ENCODE data around the gene PROK1.

PROK1 gene

GRCh38 chr1:110420023-110420662 is 30.8 kb upstream of the PROK1 start:
- Histone ChIP-seq H3K27me3 (ENCODE audit: insufficient read depth, low read length, poor library complexity) (peaks cover 5% of the 10 kb centered on the region), H4K20me1 (ENCODE audit: insufficient read depth, low read length) (no peaks in the 10 kb centered on the region), H3K4me1 (ENCODE audit: insufficient read depth, low read length) (no peaks in the 10 kb centered on the region), H3K36me3 (ENCODE audit: insufficient read depth, low read length) (no peaks in the 10 kb centered on the region), H3K4me3 (ENCODE audit: low read depth in 1 of 2, low read length in 2 of 2) (no peak overlapping the region), H3K9me3 (ENCODE audit: insufficient read depth, low read length, severe bottlenecking) (no peaks in the 10 kb centered on the region), H2AFZ (ENCODE audit: low read depth, low read length) (no peak overlapping the region), H3K4me2 (ENCODE audit: insufficient read depth, low read length) (no peak overlapping the region), H3K9ac (ENCODE audit: low read depth, low read length) (no peak overlapping the region), H3K79me2 (ENCODE audit: insufficient read depth, low read length) (no peaks in the 10 kb centered on the region), H3K27ac (ENCODE audit: low read length) (no peak overlapping the region)
- TF ChIP-seq EZH2 (IDR thresholded peaks at IDR 0.05; ENCODE audit: borderline replicate concordance, low read depth, low read length, severe bottlenecking): no peak
- TF ChIP-seq, protein P1, sequence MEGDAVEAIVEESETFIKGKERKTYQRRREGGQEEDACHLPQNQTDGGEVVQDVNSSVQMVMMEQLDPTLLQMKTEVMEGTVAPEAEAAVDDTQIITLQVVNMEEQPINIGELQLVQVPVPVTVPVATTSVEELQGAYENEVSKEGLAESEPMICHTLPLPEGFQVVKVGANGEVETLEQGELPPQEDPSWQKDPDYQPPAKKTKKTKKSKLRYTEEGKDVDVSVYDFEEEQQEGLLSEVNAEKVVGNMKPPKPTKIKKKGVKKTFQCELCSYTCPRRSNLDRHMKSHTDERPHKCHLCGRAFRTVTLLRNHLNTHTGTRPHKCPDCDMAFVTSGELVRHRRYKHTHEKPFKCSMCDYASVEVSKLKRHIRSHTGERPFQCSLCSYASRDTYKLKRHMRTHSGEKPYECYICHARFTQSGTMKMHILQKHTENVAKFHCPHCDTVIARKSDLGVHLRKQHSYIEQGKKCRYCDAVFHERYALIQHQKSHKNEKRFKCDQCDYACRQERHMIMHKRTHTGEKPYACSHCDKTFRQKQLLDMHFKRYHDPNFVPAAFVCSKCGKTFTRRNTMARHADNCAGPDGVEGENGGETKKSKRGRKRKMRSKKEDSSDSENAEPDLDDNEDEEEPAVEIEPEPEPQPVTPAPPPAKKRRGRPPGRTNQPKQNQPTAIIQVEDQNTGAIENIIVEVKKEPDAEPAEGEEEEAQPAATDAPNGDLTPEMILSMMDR (IDR thresholded peaks at IDR 0.05; ENCODE audit: borderline replicate concordance, extremely low read depth, low read length, poor library complexity, severe bottlenecking): no peak
- DNase-seq: no peak
- ATAC-seq (ENCODE audit: insufficient read depth, low read depth): no peak

- DNase-seq: no peak
- H3K36me3 ChIP-seq (ENCODE audit: insufficient read depth, low read length): no peaks in the 10 kb centered on the region
Observed at GRCh38 chr1:110420874-110421793, 29.8 kb upstream of the PROK1 start.

GRCh38 chr1:110424699-110425611 is 26.0 kb upstream of the PROK1 start:
- no peak overlapping the region for H3K4me3 ChIP-seq (ENCODE audit: low read depth in 1 of 2, low read length in 2 of 2)
- peaks cover 28% of the 10 kb centered on the region for H3K27me3 ChIP-seq (ENCODE audit: insufficient read depth, low read length, poor library complexity)
- no peak overlapping the region for H2AFZ ChIP-seq (ENCODE audit: low read depth, low read length)
- TF ChIP-seq EZH2 (IDR thresholded peaks at IDR 0.05; ENCODE audit: borderline replicate concordance, low read depth, low read length, severe bottlenecking): no peak
- TF ChIP-seq, protein P1 (IDR thresholded peaks at IDR 0.05; ENCODE audit: borderline replicate concordance, extremely low read depth, low read length, poor library complexity, severe bottlenecking): no peak
- no peaks in the 10 kb centered on the region for H3K36me3 ChIP-seq (ENCODE audit: insufficient read depth, low read length)
- ATAC-seq (ENCODE audit: insufficient read depth, low read depth): no peak
- H3K27ac ChIP-seq (ENCODE audit: low read length): no peak overlapping the region
- no peak for DNase-seq
- H3K79me2 ChIP-seq (ENCODE audit: insufficient read depth, low read length): no peaks in the 10 kb centered on the region
- H3K4me1 ChIP-seq (ENCODE audit: insufficient read depth, low read length): no peaks in the 10 kb centered on the region
- H3K4me2 ChIP-seq (ENCODE audit: insufficient read depth, low read length): no peak overlapping the region
- no peaks in the 10 kb centered on the region for H3K9me3 ChIP-seq (ENCODE audit: insufficient read depth, low read length, severe bottlenecking)
- no peaks in the 10 kb centered on the region for H4K20me1 ChIP-seq (ENCODE audit: insufficient read depth, low read length)
- H3K9ac ChIP-seq (ENCODE audit: low read depth, low read length): no peak overlapping the region

More at GRCh38 chr1:110420874-110421793, 29.8 kb upstream of the PROK1 start:
- ATAC-seq (ENCODE audit: insufficient read depth, low read depth): no peak
- H3K4me2 ChIP-seq (ENCODE audit: insufficient read depth, low read length): no peak overlapping the region
- TF ChIP-seq, protein P1 (IDR thresholded peaks at IDR 0.05; ENCODE audit: borderline replicate concordance, extremely low read depth, low read length, poor library complexity, severe bottlenecking): no peak
- TF ChIP-seq EZH2 (IDR thresholded peaks at IDR 0.05; ENCODE audit: borderline replicate concordance, low read depth, low read length, severe bottlenecking): no peak
- no peaks in the 10 kb centered on the region for H3K4me1 ChIP-seq (ENCODE audit: insufficient read depth, low read length)
- H3K27ac ChIP-seq (ENCODE audit: low read length): no peak overlapping the region
- H3K79me2 ChIP-seq (ENCODE audit: insufficient read depth, low read length): no peaks in the 10 kb centered on the region
- H3K4me3 ChIP-seq (ENCODE audit: low read depth in 1 of 2, low read length in 2 of 2): no peak overlapping the region
- no peak overlapping the region for H2AFZ ChIP-seq (ENCODE audit: low read depth, low read length)
- H4K20me1 ChIP-seq (ENCODE audit: insufficient read depth, low read length): no peaks in the 10 kb centered on the region
- no peaks in the 10 kb centered on the region for H3K9me3 ChIP-seq (ENCODE audit: insufficient read depth, low read length, severe bottlenecking)
- H3K27me3 ChIP-seq (ENCODE audit: insufficient read depth, low read length, poor library complexity): peaks cover 11% of the 10 kb centered on the region
- no peak overlapping the region for H3K9ac ChIP-seq (ENCODE audit: low read depth, low read length)
